ENCODE data around the gene KCNT1.

The KCNT1 gene

DNA sequence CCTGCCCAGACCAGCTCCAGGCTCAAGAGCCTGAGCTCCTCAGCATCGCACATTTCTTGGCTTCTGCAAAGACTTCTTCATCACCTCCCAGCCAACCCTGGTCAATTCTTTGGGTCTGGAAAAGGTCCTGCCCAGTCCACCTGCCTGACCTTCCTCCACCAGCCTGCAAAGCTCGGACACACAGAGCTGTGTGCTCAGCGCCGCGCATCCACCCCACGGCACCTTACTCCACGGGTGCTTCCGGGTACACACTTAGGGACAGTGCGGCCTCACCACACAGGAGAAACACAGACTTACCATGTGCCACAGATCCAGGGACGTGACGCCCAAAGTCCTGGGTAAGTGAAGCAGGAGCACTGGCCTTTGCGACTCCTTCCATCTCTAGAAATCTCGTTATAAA, 97.3 kb downstream of the KCNT1 start:
- H3K36me3 Mint-ChIP-seq (ENCODE audit: low read depth): no peaks in the 10 kb centered on the region
- no peaks in the 10 kb centered on the region for H3K4me1 Mint-ChIP-seq
- no peaks in the 10 kb centered on the region for H3K9me3 Mint-ChIP-seq
- no peak for ATAC-seq
- H3K4me3 Mint-ChIP-seq: no peak overlapping the region
- no peak for DNase-seq
- peaks cover 2% of the 10 kb centered on the region for H3K27me3 Mint-ChIP-seq
- no peak overlapping the region for H3K27ac Mint-ChIP-seq

DNA sequence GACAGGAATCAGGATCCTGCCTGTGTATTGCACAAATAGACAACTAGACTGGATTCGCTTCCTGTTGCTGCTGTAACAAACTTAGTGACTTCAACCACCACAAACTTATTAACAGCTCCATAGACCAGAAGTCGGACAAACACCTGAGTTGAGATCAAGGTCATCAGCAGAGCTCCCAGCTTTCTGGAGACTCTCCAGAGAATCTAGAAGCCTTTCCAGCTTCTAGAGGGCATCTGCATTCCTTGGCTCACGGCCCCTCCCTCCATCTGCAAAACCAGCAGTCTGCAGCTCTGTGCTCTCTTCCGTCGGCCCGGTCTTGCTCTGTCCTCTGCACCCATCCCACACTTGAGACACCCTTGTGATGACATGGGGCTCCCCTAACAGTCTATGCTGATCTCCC, 99.1 kb downstream of the KCNT1 start:
- no peaks in the 10 kb centered on the region for H3K9me3 Mint-ChIP-seq
- DNase-seq (no peak), ATAC-seq (no peak)
- H3K4me1 Mint-ChIP-seq: peaks cover 5% of the 10 kb centered on the region
- no peak overlapping the region for H3K4me3 Mint-ChIP-seq
- no peak overlapping the region for H3K27ac Mint-ChIP-seq
- H3K36me3 Mint-ChIP-seq (ENCODE audit: low read depth): no peaks in the 10 kb centered on the region
- H3K27me3 Mint-ChIP-seq: peaks cover 2% of the 10 kb centered on the region

DNA sequence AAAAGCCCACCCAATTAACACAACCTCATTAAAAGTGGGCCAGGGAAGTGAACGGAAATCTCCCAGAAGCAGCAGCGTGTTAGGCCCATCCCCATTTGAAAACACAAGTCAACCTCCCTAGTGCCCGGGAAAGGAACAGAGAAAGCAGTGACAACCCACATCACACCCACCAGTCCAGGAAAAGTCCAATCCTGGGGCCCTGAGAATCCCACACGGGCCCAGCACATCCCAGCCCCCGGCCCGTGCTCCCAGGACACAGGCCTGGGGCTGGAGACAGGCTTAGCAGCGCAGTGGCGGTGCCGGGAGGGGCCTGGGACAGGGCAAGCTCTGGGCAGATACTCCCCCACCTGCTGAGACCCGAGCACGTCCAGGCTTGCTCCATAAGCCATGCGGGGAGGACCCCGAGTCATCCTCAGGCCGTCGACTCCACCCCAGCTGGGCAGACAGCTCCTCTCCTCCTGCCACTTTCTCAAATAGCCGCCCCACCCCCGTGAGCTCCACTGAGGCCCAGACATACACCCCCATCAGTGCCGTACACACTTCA, 101.0 kb downstream of the KCNT1 start:
- ATAC-seq: no peak
- no peak overlapping the region for H3K4me3 Mint-ChIP-seq
- no peaks in the 10 kb centered on the region for H3K9me3 Mint-ChIP-seq
- H3K27me3 Mint-ChIP-seq: no peaks in the 10 kb centered on the region
- DNase-seq: no peak
- no peak overlapping the region for H3K27ac Mint-ChIP-seq
- peaks cover 6% of the 10 kb centered on the region for H3K4me1 Mint-ChIP-seq
- no peaks in the 10 kb centered on the region for H3K36me3 Mint-ChIP-seq (ENCODE audit: low read depth)

DNA sequence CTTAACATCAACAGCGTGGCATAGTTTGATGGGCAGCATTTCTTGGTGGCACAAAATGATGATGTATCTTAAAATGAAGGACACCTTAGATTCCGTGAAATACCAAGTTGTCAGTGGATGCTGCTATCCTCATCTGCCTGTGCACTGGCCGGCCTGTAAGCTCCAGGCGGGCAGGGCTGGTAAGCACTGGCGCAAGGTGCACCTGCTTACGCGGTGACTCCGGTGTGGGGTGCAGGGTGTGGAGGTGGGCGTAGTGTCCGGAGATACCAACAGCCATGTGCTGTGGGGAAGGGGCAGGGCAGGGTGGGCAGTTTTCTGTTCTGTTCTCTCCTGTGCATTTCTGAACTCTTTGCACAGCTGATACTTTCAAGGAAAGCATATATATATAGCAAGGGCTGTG, 101.5 kb downstream of the KCNT1 start:
- Mint-ChIP-seq H3K9me3 (no peaks in the 10 kb centered on the region), H3K27ac (no peak overlapping the region)
- ATAC-seq: no peak

DNA sequence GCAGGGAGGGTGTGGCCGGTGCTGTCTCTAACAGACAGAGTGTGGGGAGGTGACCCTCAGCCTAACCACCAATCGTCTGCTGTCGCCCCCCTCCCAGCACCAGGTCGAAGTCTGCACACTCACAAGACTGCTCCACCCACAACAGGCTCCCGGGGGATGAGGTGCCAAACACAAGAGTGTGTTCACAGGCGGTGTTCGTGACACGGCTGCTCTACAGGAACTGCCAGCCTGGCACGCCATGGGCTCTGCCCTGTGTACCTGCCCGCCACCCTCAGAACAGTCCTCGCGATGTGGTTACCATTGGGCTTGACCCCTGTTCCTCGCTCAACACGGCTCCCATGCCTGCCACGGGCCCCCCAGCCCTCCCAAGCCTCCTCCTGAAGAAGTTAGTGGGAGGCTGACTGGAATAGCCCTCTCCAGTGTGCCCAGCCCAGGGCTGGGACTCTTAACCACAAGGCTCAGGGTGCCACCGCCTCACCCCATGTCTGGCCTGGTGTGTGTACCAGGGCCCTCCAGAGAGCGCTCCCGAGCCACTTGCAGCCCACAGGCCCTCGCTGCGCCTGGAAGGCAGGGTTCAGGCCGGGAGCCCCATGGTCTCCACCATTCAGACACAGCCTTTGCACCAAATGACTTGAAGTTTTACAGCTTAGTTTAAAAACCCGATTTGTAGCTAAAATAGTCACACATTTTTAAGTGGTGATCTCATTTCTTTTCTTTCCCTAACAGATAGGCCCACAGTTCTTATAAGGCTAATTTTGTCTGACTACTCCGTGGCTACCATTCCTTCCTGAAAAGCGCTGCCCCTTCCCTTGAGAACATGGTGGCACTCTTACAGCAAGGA, 102.8 kb downstream of the KCNT1 start:
- ATAC-seq (peak; percentile 9), DNase-seq (no peak)
- no peaks in the 10 kb centered on the region for H3K27me3 Mint-ChIP-seq
- H3K27ac Mint-ChIP-seq: no peak overlapping the region
- no peaks in the 10 kb centered on the region for H3K9me3 Mint-ChIP-seq
- H3K4me1 Mint-ChIP-seq: peaks cover 6% of the 10 kb centered on the region
- H3K4me3 Mint-ChIP-seq: no peak overlapping the region
- peaks cover 3% of the 10 kb centered on the region for H3K36me3 Mint-ChIP-seq (ENCODE audit: low read depth)

More for the DNA sequence above, 101.5 kb downstream of the KCNT1 start:
- H3K4me1 Mint-ChIP-seq: peaks cover 6% of the 10 kb centered on the region
- no peaks in the 10 kb centered on the region for H3K27me3 Mint-ChIP-seq
- H3K36me3 Mint-ChIP-seq (ENCODE audit: low read depth): no peaks in the 10 kb centered on the region
- DNase-seq: no peak
- H3K4me3 Mint-ChIP-seq: no peak overlapping the region

DNA sequence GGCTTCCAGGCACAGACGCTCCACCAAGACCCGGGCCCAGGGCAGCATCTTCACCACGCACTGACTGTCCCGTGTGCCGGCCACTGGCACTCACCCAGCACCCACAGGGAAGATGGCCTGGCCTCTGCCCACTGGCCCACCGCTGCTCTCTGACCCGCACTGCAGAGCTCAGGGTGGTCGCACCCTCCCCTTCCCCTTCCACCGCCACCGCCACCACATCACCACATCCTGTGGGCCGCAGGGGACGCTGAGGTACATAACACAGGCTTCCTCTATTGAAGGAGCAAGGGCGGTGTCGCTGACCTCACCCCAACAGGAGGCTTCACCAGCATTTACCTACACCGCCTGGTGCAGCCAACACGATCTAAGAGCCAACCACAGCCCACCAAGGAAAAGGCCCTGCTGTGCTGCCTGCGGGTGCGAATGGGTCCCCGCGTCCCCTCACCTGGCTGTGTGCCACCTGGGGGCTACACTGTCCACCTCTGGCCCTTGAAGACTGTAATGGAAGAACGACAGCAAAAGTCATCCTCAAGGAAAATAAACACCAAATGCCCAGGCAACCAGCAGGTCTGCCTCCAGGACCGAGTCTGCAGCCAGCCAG, 103.5 kb downstream of the KCNT1 start:
- H3K27ac Mint-ChIP-seq: no peak overlapping the region
- no peaks in the 10 kb centered on the region for H3K9me3 Mint-ChIP-seq
- no peak overlapping the region for H3K4me3 Mint-ChIP-seq
- ATAC-seq: no peak
- no peak for DNase-seq
- H3K36me3 Mint-ChIP-seq (ENCODE audit: low read depth): peaks cover 5% of the 10 kb centered on the region
- no peaks in the 10 kb centered on the region for H3K27me3 Mint-ChIP-seq
- peaks cover 6% of the 10 kb centered on the region for H3K4me1 Mint-ChIP-seq

DNA sequence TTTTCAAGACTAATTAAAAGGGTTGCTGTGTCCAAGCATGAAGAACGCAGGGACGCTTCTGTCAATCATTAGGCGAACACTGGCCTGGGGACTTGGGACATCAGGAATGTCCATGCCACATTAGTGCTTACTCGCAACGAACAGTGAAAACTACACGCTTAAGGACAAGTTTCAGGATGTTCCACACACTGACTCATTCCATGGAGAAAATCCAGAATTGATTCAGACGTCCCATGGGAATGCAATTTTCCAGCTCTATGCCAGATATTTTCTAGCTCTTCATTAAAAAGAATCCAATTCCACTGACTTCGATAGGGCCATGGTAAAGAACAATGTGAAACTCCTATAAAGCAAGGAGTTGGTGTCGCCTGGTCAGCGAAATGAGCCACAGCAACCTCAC, 107.2 kb downstream of the KCNT1 start:
- H3K4me1 Mint-ChIP-seq: peaks cover 6% of the 10 kb centered on the region
- ATAC-seq (no peak), DNase-seq (no peak)
- no peaks in the 10 kb centered on the region for H3K9me3 Mint-ChIP-seq
- H3K27ac Mint-ChIP-seq: no peak overlapping the region
- H3K27me3 Mint-ChIP-seq: no peaks in the 10 kb centered on the region
- peaks cover 16% of the 10 kb centered on the region for H3K36me3 Mint-ChIP-seq (ENCODE audit: low read depth)
- H3K4me3 Mint-ChIP-seq: no peak overlapping the region

DNA sequence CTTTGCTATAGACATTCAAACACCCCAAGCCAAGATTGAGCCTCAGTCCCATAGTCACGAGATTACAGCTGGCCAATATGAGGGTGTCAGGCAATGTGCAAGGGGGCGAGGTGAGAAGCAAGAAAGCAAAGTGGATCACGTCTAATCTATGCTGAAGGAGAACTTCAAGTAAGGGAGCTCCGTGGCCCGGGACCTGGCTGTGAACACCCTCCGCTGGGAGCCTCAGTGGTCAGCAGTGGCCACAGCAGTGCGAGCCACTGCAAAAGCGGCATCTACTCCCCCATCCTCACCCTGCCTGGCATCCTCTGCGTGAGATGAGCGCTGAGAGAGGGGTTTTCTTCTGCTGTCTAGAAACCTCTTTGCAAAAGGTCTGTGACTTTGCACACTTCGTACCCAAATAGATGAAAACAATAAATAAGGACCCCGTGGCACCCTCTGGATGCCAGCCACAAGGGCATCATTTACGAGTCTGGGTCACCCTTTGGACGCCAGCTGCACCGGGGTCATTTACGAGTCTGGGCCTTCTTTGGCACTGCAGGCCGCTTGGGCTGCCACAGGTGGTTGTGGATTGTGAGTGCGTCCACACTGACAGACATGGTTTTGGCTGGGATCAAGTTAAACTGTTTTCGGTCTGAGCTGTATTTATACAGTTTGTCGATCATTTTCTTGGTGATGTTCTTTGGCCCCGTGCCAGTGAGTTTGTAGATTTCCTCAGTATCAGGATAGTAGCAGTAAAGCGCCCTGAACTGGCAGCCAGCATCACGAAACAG, 109.0 kb downstream of the KCNT1 start:
- Mint-ChIP-seq H3K36me3 (ENCODE audit: low read depth) (peaks cover 21% of the 10 kb centered on the region), H3K27ac (no peak overlapping the region), H3K4me1 (peaks cover 2% of the 10 kb centered on the region), H3K9me3 (no peaks in the 10 kb centered on the region), H3K27me3 (no peaks in the 10 kb centered on the region), H3K4me3 (no peak overlapping the region)
- DNase-seq: no peak
- no peak for ATAC-seq

DNA sequence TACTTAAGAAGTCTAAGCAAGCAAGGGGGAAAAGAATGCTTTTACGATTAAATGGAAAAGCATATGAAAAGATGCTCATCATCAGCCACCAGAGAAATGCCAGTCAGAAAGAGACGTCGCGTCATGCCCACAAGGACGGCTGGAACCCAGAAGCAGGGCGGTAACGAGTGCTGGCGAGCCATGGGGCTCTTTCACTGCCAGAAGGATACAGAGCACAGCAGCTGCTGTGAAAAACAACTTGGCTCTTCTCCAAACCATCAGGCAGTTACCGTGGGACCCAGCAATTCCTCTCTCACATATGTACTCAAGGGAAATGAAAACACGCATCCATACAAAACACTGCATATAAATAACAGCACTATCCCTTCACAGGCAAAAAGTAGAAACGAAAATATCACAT, 109.8 kb downstream of the KCNT1 start:
- H3K4me3 Mint-ChIP-seq: no peak overlapping the region
- no peak overlapping the region for H3K27ac Mint-ChIP-seq

DNA sequence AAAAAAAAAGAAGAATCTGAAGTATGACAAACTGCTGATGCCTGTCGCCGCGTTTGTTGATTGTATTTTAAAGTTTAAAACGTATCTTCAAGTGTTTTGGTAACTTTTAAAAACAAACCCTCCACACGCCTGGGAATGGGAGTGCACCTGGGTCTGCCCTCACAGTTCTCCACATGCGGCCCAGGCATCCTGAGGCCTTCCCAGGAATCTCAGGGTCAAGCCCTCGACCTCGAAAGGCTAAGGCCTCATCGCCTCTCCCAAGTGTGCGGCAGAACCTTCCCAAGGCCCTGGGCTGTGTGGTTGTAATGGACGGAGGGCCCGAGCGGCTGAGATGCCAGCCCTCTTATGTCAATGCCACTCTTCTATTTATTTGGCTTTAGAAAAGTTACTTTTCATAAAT, 111.0 kb downstream of the KCNT1 start:
- H3K4me1 Mint-ChIP-seq: peaks cover 6% of the 10 kb centered on the region
- no peak overlapping the region for H3K4me3 Mint-ChIP-seq
- peaks cover 25% of the 10 kb centered on the region for H3K36me3 Mint-ChIP-seq (ENCODE audit: low read depth)
- no peak overlapping the region for H3K27ac Mint-ChIP-seq
- no peak for ATAC-seq
- H3K27me3 Mint-ChIP-seq: no peaks in the 10 kb centered on the region
- H3K9me3 Mint-ChIP-seq: no peaks in the 10 kb centered on the region
- no peak for DNase-seq

More for the DNA sequence above, 109.8 kb downstream of the KCNT1 start:
- ATAC-seq (no peak), DNase-seq (no peak)
- peaks cover 6% of the 10 kb centered on the region for H3K4me1 Mint-ChIP-seq
- no peaks in the 10 kb centered on the region for H3K27me3 Mint-ChIP-seq
- H3K36me3 Mint-ChIP-seq (ENCODE audit: low read depth): peaks cover 24% of the 10 kb centered on the region
- H3K9me3 Mint-ChIP-seq: no peaks in the 10 kb centered on the region

DNA sequence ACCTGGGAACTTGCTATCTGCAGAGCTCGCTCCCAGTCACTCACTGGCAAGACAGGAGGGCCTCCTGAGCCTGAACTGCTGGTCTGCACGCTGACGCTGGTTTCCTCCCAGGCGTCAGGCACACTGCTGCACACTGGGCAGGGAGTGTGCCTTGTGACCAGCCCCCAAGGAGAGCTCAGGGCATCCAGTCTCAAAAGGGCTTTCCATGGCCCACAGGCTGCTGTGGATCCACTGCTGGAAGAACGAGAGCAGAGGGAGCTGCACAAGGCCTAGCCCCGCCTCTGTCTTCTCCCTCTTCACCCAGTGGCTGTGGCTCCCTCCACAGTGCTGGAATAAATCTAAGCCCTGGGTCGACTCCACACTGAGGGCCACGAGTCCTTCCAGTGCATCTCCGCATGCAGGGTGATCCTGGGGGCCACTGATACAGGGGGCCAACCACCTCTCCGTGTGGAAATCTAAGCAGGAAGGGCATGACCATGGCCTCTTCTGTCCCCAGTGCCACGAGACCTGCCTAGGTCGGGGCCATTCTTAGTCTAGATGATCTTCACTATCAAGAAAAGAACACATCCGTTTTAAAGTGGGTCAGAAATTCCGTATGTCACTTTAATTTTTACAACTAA, 111.8 kb downstream of the KCNT1 start:
- H3K36me3 Mint-ChIP-seq (ENCODE audit: low read depth): peaks cover 29% of the 10 kb centered on the region
- DNase-seq (no peak), ATAC-seq (no peak)
- no peak overlapping the region for H3K27ac Mint-ChIP-seq
- peaks cover 6% of the 10 kb centered on the region for H3K4me1 Mint-ChIP-seq
- H3K4me3 Mint-ChIP-seq: no peak overlapping the region
- no peaks in the 10 kb centered on the region for H3K27me3 Mint-ChIP-seq
- H3K9me3 Mint-ChIP-seq: no peaks in the 10 kb centered on the region

DNA sequence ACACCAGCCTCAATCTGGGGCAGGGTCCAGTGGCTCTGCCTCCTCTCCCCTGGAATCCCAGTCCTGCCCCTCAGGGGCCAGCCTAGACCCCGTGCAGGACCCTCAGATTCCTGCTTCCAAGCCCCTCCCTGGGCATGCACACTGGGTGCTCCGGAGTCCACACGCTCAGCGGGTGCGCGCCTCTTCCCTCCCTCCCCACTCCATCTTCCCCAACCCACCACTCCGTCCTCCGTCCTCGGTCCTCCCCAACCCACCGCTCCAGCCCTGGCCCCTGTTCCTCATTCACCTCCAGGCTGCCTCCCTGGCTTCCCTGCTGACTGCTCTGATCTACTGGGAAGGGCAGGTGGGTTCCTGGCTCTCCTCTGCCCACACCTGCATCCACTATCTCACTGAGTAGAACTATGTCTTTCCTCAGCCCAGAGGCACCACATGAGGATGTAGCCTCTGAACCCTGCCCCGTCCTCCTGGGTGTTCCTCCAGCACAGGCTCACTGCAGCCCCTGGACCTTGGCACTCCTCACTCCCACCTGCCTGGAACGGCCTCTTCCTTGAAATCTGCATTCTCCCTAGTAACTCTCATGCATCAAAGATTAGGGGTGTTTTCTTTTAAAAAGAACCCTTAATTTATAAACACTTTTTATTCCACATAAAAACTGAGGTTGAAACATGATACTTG, 112.6 kb downstream of the KCNT1 start:
- no peak overlapping the region for H3K4me3 Mint-ChIP-seq
- peaks cover 6% of the 10 kb centered on the region for H3K4me1 Mint-ChIP-seq
- H3K27ac Mint-ChIP-seq: no peak overlapping the region
- no peaks in the 10 kb centered on the region for H3K9me3 Mint-ChIP-seq
- DNase-seq (no peak), ATAC-seq (no peak)
- H3K36me3 Mint-ChIP-seq (ENCODE audit: low read depth): peaks cover 30% of the 10 kb centered on the region
- H3K27me3 Mint-ChIP-seq: no peaks in the 10 kb centered on the region

DNA sequence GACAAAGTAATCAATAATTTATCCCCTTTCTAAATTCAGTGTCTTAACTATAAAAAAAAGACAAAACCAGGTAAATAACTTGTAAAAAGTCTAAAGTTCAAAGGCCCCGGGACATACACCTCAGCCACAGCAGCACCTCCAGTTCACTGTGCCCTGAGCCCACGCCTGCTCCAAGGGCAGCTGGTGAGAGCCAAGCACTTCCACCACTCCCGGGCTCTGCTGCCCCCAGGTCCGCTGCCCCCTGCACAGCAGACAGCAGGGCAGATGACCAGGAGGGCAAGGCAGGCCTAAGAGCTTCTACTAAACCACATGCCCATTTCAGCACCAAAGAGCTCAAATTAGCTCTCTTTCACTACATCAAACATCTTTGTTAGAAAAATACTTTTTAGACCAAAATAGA, 113.4 kb downstream of the KCNT1 start:
- ATAC-seq (no peak), DNase-seq (no peak)
- H3K9me3 Mint-ChIP-seq: no peaks in the 10 kb centered on the region
- no peak overlapping the region for H3K27ac Mint-ChIP-seq
- H3K4me1 Mint-ChIP-seq: peaks cover 6% of the 10 kb centered on the region
- H3K27me3 Mint-ChIP-seq: no peaks in the 10 kb centered on the region
- peaks cover 34% of the 10 kb centered on the region for H3K36me3 Mint-ChIP-seq (ENCODE audit: low read depth)
- no peak overlapping the region for H3K4me3 Mint-ChIP-seq

All from activated naive CD8-positive, alpha-beta T cell treated with anti-CD3 and anti-CD28 coated beads, Interleukin-2, amount 50 U/mL, for 24 hours (primary cell).